Measurements from ENCODE around the gene NEDD4.

NEDD4 gene

DNA sequence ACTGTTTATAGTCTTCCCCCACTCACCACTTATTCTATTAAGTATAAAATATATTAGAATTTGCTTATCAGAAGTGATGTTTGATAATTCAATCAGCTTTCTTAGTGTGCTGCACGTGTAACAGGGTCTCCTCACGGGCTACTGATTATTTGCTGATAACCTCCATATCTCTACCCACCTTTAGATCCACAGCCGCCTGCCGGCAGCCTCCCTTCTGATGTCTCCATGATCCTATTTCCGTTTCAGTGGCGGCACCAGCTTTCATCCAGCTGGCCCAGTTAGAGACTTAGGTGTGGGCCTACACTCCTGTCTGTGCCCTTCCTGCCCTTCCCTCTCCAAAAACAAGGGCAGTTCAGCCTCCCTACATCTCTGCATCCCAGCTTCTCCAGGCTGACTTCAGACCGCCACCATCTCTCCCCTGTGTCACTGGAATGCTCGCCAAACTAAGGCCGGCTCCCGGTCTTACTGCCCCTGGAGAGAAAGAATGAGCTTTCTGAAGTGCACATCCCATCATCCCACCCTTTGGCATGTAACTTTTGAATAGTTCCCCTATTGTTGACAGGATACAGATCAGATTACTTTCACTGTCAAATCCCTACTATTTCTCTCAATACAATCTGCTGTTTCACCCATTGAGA lies 173.9 kb downstream of the NEDD4 start:
- ChIA-PET CTCF (interaction anchor here (1.0 kb wide), 1 partner anchor 26 kb away, joined by 3 read pairs; no protein-coding TSS in a partner anchor), POLR2A (ENCODE audit: low non-redundant PET) (no interaction called here)
- no peak for DNase-seq (ENCODE audit: low spot score)
- TF ChIP-seq, protein P1, sequence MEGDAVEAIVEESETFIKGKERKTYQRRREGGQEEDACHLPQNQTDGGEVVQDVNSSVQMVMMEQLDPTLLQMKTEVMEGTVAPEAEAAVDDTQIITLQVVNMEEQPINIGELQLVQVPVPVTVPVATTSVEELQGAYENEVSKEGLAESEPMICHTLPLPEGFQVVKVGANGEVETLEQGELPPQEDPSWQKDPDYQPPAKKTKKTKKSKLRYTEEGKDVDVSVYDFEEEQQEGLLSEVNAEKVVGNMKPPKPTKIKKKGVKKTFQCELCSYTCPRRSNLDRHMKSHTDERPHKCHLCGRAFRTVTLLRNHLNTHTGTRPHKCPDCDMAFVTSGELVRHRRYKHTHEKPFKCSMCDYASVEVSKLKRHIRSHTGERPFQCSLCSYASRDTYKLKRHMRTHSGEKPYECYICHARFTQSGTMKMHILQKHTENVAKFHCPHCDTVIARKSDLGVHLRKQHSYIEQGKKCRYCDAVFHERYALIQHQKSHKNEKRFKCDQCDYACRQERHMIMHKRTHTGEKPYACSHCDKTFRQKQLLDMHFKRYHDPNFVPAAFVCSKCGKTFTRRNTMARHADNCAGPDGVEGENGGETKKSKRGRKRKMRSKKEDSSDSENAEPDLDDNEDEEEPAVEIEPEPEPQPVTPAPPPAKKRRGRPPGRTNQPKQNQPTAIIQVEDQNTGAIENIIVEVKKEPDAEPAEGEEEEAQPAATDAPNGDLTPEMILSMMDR (conservative IDR thresholded peaks at IDR 0.05; ENCODE audit: low read depth), result no peak
- no peak overlapping the region for H3K27ac ChIP-seq

DNA sequence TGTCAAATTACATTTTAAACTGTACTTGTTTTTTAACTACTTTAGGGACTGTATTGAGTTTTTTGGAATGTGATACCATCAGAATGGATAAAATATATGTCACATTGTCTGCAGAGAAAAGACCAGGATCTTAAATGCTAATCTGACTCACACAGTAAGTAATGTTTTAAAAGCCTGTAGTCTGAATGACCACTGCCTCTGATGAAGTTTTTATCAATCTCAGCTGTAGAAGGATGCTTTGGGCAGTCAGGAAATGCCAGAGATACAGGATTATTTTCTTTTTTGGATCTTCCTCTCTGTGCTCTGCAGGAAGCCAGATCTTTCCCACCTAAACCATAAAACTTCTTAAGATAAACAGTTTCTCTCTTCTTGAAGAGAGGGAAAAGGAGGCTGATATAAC lies 177.4 kb downstream of the NEDD4 start:
- POLR2A ChIA-PET (ENCODE audit: low non-redundant PET), result no interaction called here
- CTCF ChIA-PET, result interaction anchor here (0.5 kb wide), 1 partner anchor 1984 kb away, joined by 3 read pairs; no protein-coding TSS in a partner anchor
- TF ChIP-seq, protein P1 (conservative IDR thresholded peaks at IDR 0.05; ENCODE audit: low read depth), result no peak
- H3K27ac ChIP-seq, result no peak overlapping the region
- no peak for DNase-seq (ENCODE audit: low spot score)

DNA sequence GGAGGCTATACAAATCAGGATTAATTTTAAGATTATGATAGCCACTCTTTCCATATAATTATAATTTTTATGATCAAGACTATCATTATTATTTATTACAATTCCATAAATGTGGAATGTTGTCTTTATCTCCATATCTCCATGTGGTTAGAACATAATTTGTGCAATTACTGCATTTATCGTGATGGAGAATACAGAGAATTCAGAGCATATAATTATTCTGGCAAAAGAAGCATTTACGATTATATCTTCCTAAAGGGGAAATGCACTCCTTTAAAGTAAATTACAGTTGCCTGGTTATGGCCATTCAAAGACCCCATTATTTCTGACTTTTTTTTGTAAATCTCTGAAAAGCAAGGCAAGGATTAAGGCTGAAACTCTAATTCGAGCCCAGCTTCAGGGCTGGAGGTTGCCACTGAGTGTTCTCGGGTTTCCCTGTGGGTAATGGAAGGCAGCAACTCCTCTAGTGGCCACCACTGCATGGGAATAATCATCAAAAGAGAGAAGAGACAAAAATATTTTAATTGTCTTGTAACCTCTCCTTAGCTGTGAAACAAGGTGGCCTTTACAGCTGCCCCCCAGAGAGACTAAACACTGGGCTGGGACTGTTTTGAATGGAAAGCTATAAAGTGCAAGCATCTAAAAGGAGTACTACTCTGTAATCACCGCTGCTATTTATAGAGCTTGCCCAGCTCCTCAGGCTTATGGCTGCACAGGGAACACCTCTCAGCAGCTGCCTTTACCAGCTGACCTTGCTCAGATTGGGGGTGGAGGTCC lies 190.6 kb downstream of the NEDD4 start:
- POLR2A ChIA-PET (ENCODE audit: low non-redundant PET), result no interaction called here
- no peak overlapping the region for H3K27ac ChIP-seq
- no peak for DNase-seq (ENCODE audit: low spot score)
- TF ChIP-seq, protein P1 (conservative IDR thresholded peaks at IDR 0.05; ENCODE audit: low read depth), result no peak
- CTCF ChIA-PET, result interaction anchor here (0.7 kb wide), 1 partner anchor 30 kb away, joined by 3 read pairs; no protein-coding TSS in a partner anchor

DNA sequence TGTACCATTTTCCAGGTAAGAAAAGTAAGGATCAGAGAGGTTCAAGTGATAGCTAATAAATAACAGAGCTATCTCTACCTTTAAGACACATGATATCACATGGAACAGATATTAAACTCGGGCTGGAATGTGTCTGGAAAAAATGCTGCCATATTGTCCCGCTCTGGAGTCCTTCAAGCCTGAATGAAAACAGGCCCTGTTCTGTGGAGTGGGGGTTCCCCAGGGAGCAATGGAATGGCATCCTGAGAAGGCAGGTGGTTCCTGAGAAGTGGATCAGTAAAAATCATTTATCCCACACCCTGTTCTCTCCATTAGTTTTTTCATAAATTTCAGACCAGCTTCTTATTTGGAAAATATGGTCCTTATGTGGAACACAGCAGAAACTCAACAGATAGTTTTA lies 193.2 kb downstream of the NEDD4 start:
- ChIA-PET CTCF (no interaction called here), POLR2A (ENCODE audit: low non-redundant PET) (no interaction called here)
- TF ChIP-seq, protein P1 (conservative IDR thresholded peaks at IDR 0.05; ENCODE audit: low read depth), result no peak
- H3K27ac ChIP-seq, result no peak overlapping the region
- no peak for DNase-seq (ENCODE audit: low spot score)

DNA sequence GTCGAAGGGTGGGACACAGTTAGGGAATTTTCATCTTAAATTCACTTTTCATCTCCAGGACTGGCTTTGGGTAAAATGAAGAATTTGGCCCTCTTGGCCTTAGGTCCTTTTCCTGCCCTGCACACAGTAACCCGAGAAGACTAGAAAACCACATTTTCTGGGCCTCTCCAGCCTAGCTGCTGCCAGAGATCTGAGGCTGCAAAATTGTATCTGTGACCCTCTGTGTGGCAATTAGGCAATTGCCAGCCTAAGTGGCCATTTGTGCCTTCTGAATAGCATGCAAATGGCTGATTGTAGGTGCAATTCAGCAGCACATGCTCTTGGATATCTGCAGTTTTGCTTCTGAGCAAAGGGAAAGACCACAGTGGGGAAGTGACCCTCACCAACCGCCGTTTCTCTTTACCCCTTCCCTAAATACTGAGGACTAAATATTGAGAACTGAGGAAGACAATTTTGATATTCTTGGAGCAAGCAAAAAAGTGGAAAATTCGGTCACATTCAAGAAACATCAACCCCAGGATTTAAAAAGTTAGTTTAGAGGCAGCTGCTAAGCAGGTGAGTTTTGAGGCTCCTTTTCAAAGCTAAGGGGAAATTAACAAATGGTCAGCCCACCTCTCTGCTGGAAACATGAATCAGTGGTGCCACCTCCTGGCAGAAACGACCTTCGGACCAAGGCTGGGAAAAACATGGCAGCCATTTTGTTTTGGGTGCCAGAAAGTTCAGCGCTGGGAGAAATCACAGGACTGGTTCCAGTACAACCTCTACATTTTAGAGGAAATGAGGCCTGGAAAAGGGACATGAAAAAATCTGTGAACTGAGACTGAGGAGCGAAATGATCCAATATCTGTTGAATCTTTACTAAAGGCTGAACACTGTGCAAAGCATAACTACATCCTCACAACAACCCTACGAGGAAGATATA lies 193.9 kb downstream of the NEDD4 start:
- TF ChIP-seq, protein P1 (conservative IDR thresholded peaks at IDR 0.05; ENCODE audit: low read depth), result no peak; the same call in 1 of the 2 replicates
- POLR2A ChIA-PET (ENCODE audit: low non-redundant PET), result no interaction called here
- CTCF ChIA-PET, result interaction anchor here (0.7 kb wide), 1 partner anchor 73 kb away, joined by 4 read pairs; no protein-coding TSS in a partner anchor
- H3K27ac ChIP-seq, result no peak overlapping the region
- DNase-seq (ENCODE audit: low spot score), result peak; percentile 38
